H1 (cell line): ENCODE data around the gene SKP1. TPM values are rescaled to one million over a fixed set of nuclear protein-coding genes. Genes with fewer than 3 reads are reported as not detected.
A peak's percentile ranks its signal among the peaks of the same experiment; 100 is the strongest.

ENCODE experiments used
- CTCF ChIA-PET: fragments of 300-600 bp; sonication (Branson Sonifier 250); formaldehyde crosslinking; loops from one replicate; lab custom pipeline; 2021; ENCODE audit not compliant: partially characterized antibody; lab: Charles Lee
- POLR2A ChIA-PET: fragments of 300-600 bp; sonication (Branson Sonifier 250); formaldehyde crosslinking; loops from one replicate; lab custom pipeline; 2021; ENCODE audit warnings: inconsistent platforms; ENCODE audit not compliant: partially characterized antibody; lab: Charles Lee
- DNase-seq, 2 experiments: peaks; one replicate each; pipeline versions ENCODE4 v3.0.0 to v3.0.0-alpha.2; 2010 to 2022; ENCODE audit warnings: low spot score in 2 of 2, low read depth in 1 of 2, mixed read lengths in 1 of 2
- FAIRE-seq: peaks from 2 replicates; lab custom pipeline; 2011; peaks lifted over from hg19 to GRCh38; lab: Jason Lieb, UNC
- H2AFZ ChIP-seq: 2 replicates; pipeline ENCODE4 v1.8.1; 2012; ENCODE audit warnings: low read length, inconsistent platforms
- H2AK5ac ChIP-seq: 2 replicates; pipeline ENCODE4 v1.6.1; 2013; ENCODE audit warnings: low read depth, low read length
- H2BK120ac ChIP-seq: replicated peaks from 2 replicates; pipeline ENCODE3; 2013; ENCODE audit warnings: low read depth, low read length, inconsistent platforms
- H2BK12ac ChIP-seq: 2 replicates; pipeline ENCODE4 v1.6.1; 2013; ENCODE audit warnings: low read depth, low read length
- H2BK15ac ChIP-seq: 2 replicates; pipeline ENCODE4 v1.6.1; 2013; ENCODE audit warnings: low read length
- H2BK20ac ChIP-seq: 2 replicates; pipeline ENCODE4 v1.6.1; 2013; ENCODE audit warnings: low read length
- H2BK5ac ChIP-seq: 2 replicates; pipeline ENCODE4 v1.6.1; 2013; ENCODE audit warnings: low read depth, low read length
- H3K14ac ChIP-seq: 2 replicates; pipeline ENCODE4 v1.6.1; 2013; ENCODE audit warnings: inconsistent platforms; ENCODE audit not compliant: insufficient read length
- H3K18ac ChIP-seq: 2 replicates; pipeline ENCODE4 v1.6.1; 2013; ENCODE audit warnings: low read length; ENCODE audit errors: extremely low read depth
- H3K23ac ChIP-seq: 2 replicates; pipeline ENCODE4 v1.6.1; 2013; ENCODE audit warnings: inconsistent platforms; ENCODE audit not compliant: insufficient read length
- H3K23me2 ChIP-seq: 2 replicates; pipeline ENCODE4 v1.6.1; 2013; ENCODE audit warnings: low read depth, low read length
- H3K27ac ChIP-seq: 2 replicates; pipeline ENCODE4 v1.6.1; 2011; ENCODE audit warnings: low read depth, low read length, inconsistent platforms
- H3K27me3 ChIP-seq, 4 experiments: replicated peaks in 1 of 4; 1 replicate in 1 of 4; 2 replicates in 3 of 4; pipeline versions ENCODE4 v1.6.1 to v1.8.1; 2011 to 2013; ENCODE audit warnings: low read length in 3 of 4, mild to moderate bottlenecking in 3 of 4, inconsistent platforms in 2 of 4, mixed read lengths in 2 of 4, moderate library complexity in 1 of 4; ENCODE audit not compliant: control insufficient read depth in 3 of 4, insufficient read depth in 3 of 4; ENCODE audit errors: extremely low read depth in 1 of 4
- H3K36me3 ChIP-seq, 4 experiments: 2 replicates each; pipeline versions ENCODE4 v1.6.1 to v1.8.1; 2011 to 2013; ENCODE audit warnings: mild to moderate bottlenecking in 4 of 4, low read length in 3 of 4, moderate library complexity in 2 of 4, control low read depth in 1 of 4, inconsistent platforms in 1 of 4; ENCODE audit not compliant: insufficient read depth in 4 of 4, control insufficient read depth in 2 of 4
- H3K4ac ChIP-seq: replicated peaks from 2 replicates; pipeline ENCODE3; 2013; ENCODE audit warnings: low read length, low read depth, mixed read lengths, inconsistent platforms; ENCODE audit not compliant: insufficient read length
- H3K4me1 ChIP-seq, 4 experiments: replicated peaks in 1 of 4; 1 replicate in 1 of 4; 2 replicates in 3 of 4; pipeline versions ENCODE4 v1.6.1 to v1.8.1; 2011 to 2013; ENCODE audit warnings: low read length in 3 of 4, inconsistent platforms in 2 of 4, mixed read lengths in 1 of 4; ENCODE audit not compliant: insufficient read depth in 4 of 4, control insufficient read depth in 3 of 4
- H3K4me2 ChIP-seq, 2 experiments: 2 replicates each; pipeline versions ENCODE4 v1.6.1 to v1.8.1; 2011 to 2013; ENCODE audit warnings: low read depth in 2 of 2, low read length in 2 of 2, control low read depth in 1 of 2, inconsistent platforms in 1 of 2, mild to moderate bottlenecking in 1 of 2; ENCODE audit not compliant: insufficient read depth in 1 of 2
- H3K4me3 ChIP-seq, 4 experiments: fragments of 200-600, 300-600 bp in 1 of 4; sonication (generic), shearing (Covaris generic), sonication (Bioruptor Twin) in 1 of 4; 2 replicates each; pipeline versions ENCODE4 v1.5.1 to v1.8.1; 2011 to 2016; ENCODE audit warnings: low read length in 4 of 4, low read depth in 3 of 4, control low read depth in 2 of 4, inconsistent platforms in 2 of 4, mild to moderate bottlenecking in 2 of 4, mixed read lengths in 1 of 4, moderate library complexity in 1 of 4; ENCODE audit not compliant: insufficient read depth in 2 of 4; ENCODE audit errors: extremely low read depth in 1 of 4
- H3K56ac ChIP-seq: replicated peaks from 2 replicates; pipeline ENCODE3; 2013; ENCODE audit warnings: low read depth, mild to moderate bottlenecking, mixed read lengths, low read length, inconsistent platforms; ENCODE audit not compliant: insufficient read length
- H3K79me1 ChIP-seq: 2 replicates; pipeline ENCODE4 v1.6.1; 2013; ENCODE audit warnings: low read depth, low read length, control low read depth
- H3K79me2 ChIP-seq, 2 experiments: 2 replicates each; pipeline versions ENCODE4 v1.6.1 to v1.8.1; 2012 to 2013; ENCODE audit warnings: low read length in 2 of 2, mild to moderate bottlenecking in 2 of 2, inconsistent platforms in 1 of 2; ENCODE audit not compliant: insufficient read depth in 2 of 2, control insufficient read depth in 1 of 2
- H3K9ac ChIP-seq, 4 experiments: replicated peaks in 1 of 4; 1 replicate in 1 of 4; 2 replicates in 3 of 4; pipeline versions ENCODE4 v1.6.1 to v1.8.1; 2011 to 2013; ENCODE audit warnings: low read depth in 3 of 4, low read length in 3 of 4, control low read depth in 2 of 4, mild to moderate bottlenecking in 2 of 4, moderate library complexity in 2 of 4, inconsistent platforms in 1 of 4; ENCODE audit errors: extremely low read depth in 1 of 4
- H3K9me3 ChIP-seq, 2 experiments: 2 replicates each; pipeline versions ENCODE4 v1.6.1 to v1.8.1; 2012 to 2013; ENCODE audit warnings: mild to moderate bottlenecking in 2 of 2, moderate library complexity in 2 of 2, control low read depth in 1 of 2, inconsistent platforms in 1 of 2, low read depth in 1 of 2, low read length in 1 of 2, mixed read lengths in 1 of 2; ENCODE audit not compliant: insufficient read depth in 2 of 2
- H4K20me1 ChIP-seq, 2 experiments: replicated peaks in 1 of 2; 2 replicates each; pipeline versions ENCODE3 to v1.8.1; 2011 to 2013; ENCODE audit warnings: inconsistent platforms in 2 of 2, low read length in 2 of 2, mild to moderate bottlenecking in 1 of 2; ENCODE audit not compliant: insufficient read depth in 2 of 2, control insufficient read depth in 1 of 2
- H4K5ac ChIP-seq: 2 replicates; pipeline ENCODE4 v1.6.1; 2013; ENCODE audit warnings: low read length, low read depth, mixed read lengths, inconsistent platforms; ENCODE audit not compliant: insufficient read length
- H4K8ac ChIP-seq: 2 replicates; pipeline ENCODE4 v1.8.0; 2013; ENCODE audit warnings: mild to moderate bottlenecking, moderate library complexity, low read length, inconsistent platforms; ENCODE audit not compliant: insufficient read depth; ENCODE audit errors: extremely low read depth
- H4K91ac ChIP-seq: replicated peaks from 2 replicates; pipeline ENCODE3; 2013; ENCODE audit warnings: low read length, mixed read lengths, inconsistent platforms; ENCODE audit not compliant: insufficient read length
- CEBPB ChIP-seq: IDR thresholded peaks from 2 replicates; pipeline ENCODE4 v1.6.1; 2012; ENCODE audit warnings: low read depth, low read length
- POLR2A ChIP-seq, 2 experiments: IDR thresholded peaks; 1 replicate in 1 of 2; 2 replicates in 1 of 2; pipeline ENCODE4 v1.6.1; 2011; ENCODE audit warnings: low read depth in 2 of 2, low read length in 2 of 2, mild to moderate bottlenecking in 2 of 2; ENCODE audit errors: control extremely low read depth in 1 of 2
- WGBS, 2 experiments: shearing (Covaris generic) in 1 of 2; methylation state at CpG; one replicate each; pipeline versions ENCODE4 v1.1.6 to v1.1.7; 2013 to 2015; ENCODE audit warnings: low lambda C conversion rate in 2 of 2, mixed read lengths in 2 of 2, inconsistent platforms in 1 of 2, low coverage in 1 of 2, missing lambda C conversion rate in 1 of 2; ENCODE audit not compliant: insufficient replicate concordance in 2 of 2, insufficient coverage in 1 of 2, insufficient read length in 1 of 2; ENCODE audit errors: extremely low coverage in 1 of 2, missing lambda C conversion rate in 1 of 2; 5-methylcytosine and 5-hydroxymethylcytosine counted together
- polyA plus RNA-seq, 7 experiments: library from polyadenylated mRNA; depleted of rRNA in 3 of 7; stranded (reverse) in 5 of 7; unstranded in 2 of 7; fragments of >200 nt in 5 of 7; fragments of 200-250 nt in 2 of 7; gene quantifications; 1 replicate in 5 of 7; 2 replicates in 1 of 7; 4 replicates in 1 of 7; pipeline versions ENCODE4 v1.2.1 to v1.2.3, GENCODE V29; 2011 to 2013; ENCODE audit warnings: missing spikeins in 2 of 7, mixed read lengths in 2 of 7
- total RNA-seq: library from RNA; stranded (reverse); fragmentation: NEBNext Ultra II Directional; extraction: Animal tissue kit (Norgen Biotek cat#: 25700); gene quantifications from 2 replicates; pipeline ENCODE4 v1.2.1, GENCODE V29; 2021

SKP1 gene
- total and polyA plus RNA-seq, 2 of the 8 experiments (the other 6 are each of a cell fraction or from before 2014, with no cell fraction given): 163 to 332 TPM

DNA sequence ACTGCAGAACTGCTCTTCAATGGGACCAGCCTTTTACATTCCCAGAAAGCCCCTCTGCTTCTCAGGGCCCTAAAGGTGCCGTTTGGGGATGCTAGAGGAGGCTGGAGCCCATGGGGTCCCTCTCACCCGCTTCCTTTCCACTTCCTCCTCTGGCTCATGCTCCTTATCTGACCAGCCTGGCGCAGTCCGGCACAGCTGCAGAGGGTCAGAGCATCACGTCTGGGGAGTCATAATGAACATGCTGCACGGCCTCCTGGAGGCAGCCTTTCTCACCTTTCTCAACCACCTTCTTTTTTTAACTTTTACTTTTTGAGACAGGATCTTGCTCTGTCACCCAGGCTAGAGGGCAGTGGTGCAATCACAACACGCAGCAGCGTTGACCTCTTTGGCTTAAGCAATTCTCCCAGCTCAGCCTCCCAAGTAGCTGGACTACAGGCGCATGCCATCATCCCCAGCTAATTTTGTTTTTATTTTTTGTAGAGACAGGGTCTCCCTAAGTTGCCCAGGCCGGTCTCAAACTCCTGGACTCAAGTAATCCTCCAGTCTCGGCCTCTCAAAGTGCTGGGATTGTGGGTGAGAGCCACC lies 77.4 kb downstream of the SKP1 start:
- no peaks in the 10 kb centered on the region for H3K36me3 ChIP-seq
- H2AK5ac ChIP-seq: no peak overlapping the region; the same call in 1 of the 2 replicates
- no peak overlapping the region for H3K14ac ChIP-seq
- H3K4me3 ChIP-seq: 0 out of 8 replicates have a peak overlapping the region, but pooled peaks of 1 of the 4 experiments have one; percentile 30
- H2AFZ ChIP-seq: no peak overlapping the region
- 0 out of 2 replicates have a peak, but pooled peaks have one; percentile 12 for TF ChIP-seq CEBPB
- no peak for TF ChIP-seq POLR2A (IDR thresholded peaks at IDR 0.05; ENCODE audit: control extremely low read depth in 1 of 2, low read depth in 2 of 2, low read length in 2 of 2)
- TF ChIP-seq, all 59 proteins: peak for 1
- Histone ChIP-seq H3K4ac (no peak overlapping the region), H3K4me2 (peak overlapping the region; percentile 40 to 67; a peak in 3 of 4 replicates), H3K79me1 (no peaks in the 10 kb centered on the region), H2BK12ac (0 out of 2 replicates have a peak overlapping the region, but pooled peaks have one; percentile 13), H4K20me1 (no peaks in the 10 kb centered on the region), H4K8ac (peak overlapping the region; percentile 69; the same call in 1 of the 2 replicates), H3K9me3 (no peaks in the 10 kb centered on the region), H3K18ac (no peak overlapping the region; the same call in 1 of the 2 replicates), H2BK20ac (peak overlapping the region; percentile 29; the same call in 1 of the 2 replicates), H3K23me2 (no peaks in the 10 kb centered on the region), H3K79me2 (no peaks in the 10 kb centered on the region), H3K9ac (no peak overlapping the region), H3K23ac (no peak overlapping the region), H3K27ac (no peak overlapping the region), H2BK5ac (no peak overlapping the region), H2BK120ac (no peak overlapping the region), H3K4me1 (peaks cover 6 to 31% (median 24%) of the 10 kb centered on the region in 4 experiments), H4K5ac (no peak overlapping the region), H2BK15ac (peak overlapping the region; percentile 73; the same call in 1 of the 2 replicates), H4K91ac (no peak overlapping the region), H3K56ac (no peak overlapping the region), H3K27me3 (peaks cover 2 to 22% (median 17%) of the 10 kb centered on the region in 4 experiments; a peak in 6 of 7 replicates)
- 82% methylated on average over 11 of the region's 11 CpGs; no CpG with 5 or more reads in 1 of the 2 experiments for WGBS, 2 experiments
- ChIA-PET POLR2A (interaction anchor here (1.1 to 1.2 kb wide), 3 partner anchors 13 to 78 kb away, joined by 3 to 4 read pairs (median 4); partner anchors contain the start of gene SKP1), CTCF (interaction anchor here (1.2 to 7.8 kb wide), 10 partner anchors 13 to 127 kb away, joined by 3 to 84 read pairs (median 7); partner anchors contain the start of genes PPP2CA and TCF7)
- DNase-seq: no peak
- no peak for FAIRE-seq
